ENCODE results near the gene CHFR.
"Not testable (repeated sequence)": the region's sequence is repeated elsewhere in the genome, so short reads cannot be mapped to it uniquely, and the experiment has no call there.

CHFR gene

DNA sequence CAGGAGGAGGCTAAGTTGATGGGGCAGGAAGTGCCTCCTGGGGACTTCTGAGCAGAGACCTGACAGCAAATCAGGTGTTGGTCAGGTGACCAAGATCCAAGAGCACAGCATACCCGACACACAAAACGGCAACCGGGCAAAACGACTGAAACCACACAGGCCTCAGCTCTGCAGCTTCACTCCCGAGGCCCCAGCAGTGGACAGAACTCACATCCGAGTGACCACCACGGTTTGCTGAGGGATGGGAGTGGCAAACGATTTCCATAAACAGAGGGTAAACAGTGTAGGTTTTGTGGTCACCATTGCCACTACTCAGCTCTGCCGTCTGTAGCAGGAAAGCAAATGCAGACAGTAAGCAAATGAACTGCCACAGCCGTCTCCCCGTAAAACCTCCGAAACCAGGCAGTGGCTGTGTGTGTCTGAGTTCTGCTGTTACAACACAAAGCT is 14.4 kb downstream of the CHFR start:
- H3K27ac ChIP-seq (ENCODE audit: low read length): no peak overlapping the region
- peaks cover 21% of the 10 kb centered on the region for H3K36me3 ChIP-seq (ENCODE audit: control insufficient read depth, low read depth, low read length)
- H3K4me1 ChIP-seq (ENCODE audit: control insufficient read depth, low read depth, low read length): no peaks in the 10 kb centered on the region
- H3K27me3 ChIP-seq (ENCODE audit: control insufficient read depth, insufficient read depth, low read length): no peaks in the 10 kb centered on the region
- H3K9ac ChIP-seq (ENCODE audit: low read length): no peak overlapping the region
- H3K9me3 ChIP-seq (ENCODE audit: control insufficient read depth, low read depth, low read length): no peaks in the 10 kb centered on the region
- no peak overlapping the region for H3K4me3 ChIP-seq (ENCODE audit: low read length)

DNA sequence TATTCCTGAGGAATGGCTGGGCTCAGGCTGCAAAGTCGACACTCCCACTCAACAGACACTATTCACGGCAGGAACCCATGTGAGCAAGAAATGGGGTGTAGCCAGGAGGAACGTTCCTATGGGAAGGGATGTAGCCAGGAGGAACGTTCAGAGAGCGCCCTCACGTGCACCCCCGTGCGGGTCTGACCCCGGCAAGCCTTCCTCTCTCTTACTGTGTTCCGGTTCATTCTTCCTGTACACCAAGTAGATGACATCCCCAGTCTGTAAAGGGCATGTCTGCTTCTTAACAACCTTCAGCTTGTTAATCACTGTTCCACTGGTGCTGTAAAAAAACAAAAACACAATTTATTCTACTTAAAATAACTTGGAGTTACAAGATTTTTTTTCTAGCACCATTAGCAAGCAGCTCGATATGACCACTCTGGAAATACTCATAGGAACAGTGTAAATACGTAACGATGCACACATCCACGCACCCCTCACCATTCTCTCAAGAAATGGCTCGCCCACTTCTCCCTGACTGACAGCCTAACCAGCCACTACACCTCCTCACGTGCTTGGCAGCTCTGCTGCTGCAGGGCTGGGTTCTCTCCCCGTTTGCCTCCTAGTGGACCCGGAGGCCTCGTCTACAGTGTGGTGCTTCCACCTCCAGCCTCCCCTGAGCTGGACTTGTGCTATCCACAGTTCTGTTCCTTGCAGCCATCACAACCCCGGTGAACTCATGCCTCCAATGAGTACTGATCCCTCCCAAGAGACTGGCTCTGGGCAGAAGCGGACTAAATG is 15.1 kb downstream of the CHFR start:
- Histone ChIP-seq H3K36me3 (ENCODE audit: control insufficient read depth, low read depth, low read length) (peaks cover 19% of the 10 kb centered on the region), H3K4me3 (ENCODE audit: low read length) (no peak overlapping the region), H3K9ac (ENCODE audit: low read length) (no peak overlapping the region), H3K27me3 (ENCODE audit: control insufficient read depth, insufficient read depth, low read length) (no peaks in the 10 kb centered on the region), H3K27ac (ENCODE audit: low read length) (no peak overlapping the region), H3K9me3 (ENCODE audit: control insufficient read depth, low read depth, low read length) (no peaks in the 10 kb centered on the region), H3K4me1 (ENCODE audit: control insufficient read depth, low read depth, low read length) (no peaks in the 10 kb centered on the region)

DNA sequence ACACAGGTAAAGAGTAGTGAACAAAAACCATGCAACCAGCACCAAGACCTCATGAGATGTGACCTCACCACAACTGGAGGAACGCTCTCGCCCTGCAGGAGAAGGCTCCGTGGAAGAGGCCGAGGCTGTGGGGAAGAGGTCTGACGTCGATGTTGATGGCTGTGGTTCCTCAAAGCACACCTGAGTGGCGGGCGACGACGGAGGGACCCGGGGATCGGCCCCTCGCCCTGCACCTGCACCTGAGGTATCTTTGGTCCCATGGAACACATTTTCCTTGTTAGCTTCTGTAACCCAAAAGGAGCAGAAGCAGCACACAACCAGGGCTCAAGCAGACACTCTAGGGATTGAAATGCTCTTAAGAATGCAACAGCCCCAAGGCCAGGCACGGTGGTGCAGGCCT is 17.9 kb downstream of the CHFR start:
- H3K27me3 ChIP-seq (ENCODE audit: control insufficient read depth, insufficient read depth, low read length): no peaks in the 10 kb centered on the region
- no peak overlapping the region for H3K4me3 ChIP-seq (ENCODE audit: low read length)
- H3K9me3 ChIP-seq (ENCODE audit: control insufficient read depth, low read depth, low read length): no peaks in the 10 kb centered on the region
- H3K27ac ChIP-seq (ENCODE audit: low read length): no peak overlapping the region
- peaks cover 16% of the 10 kb centered on the region for H3K36me3 ChIP-seq (ENCODE audit: control insufficient read depth, low read depth, low read length)
- H3K4me1 ChIP-seq (ENCODE audit: control insufficient read depth, low read depth, low read length): no peaks in the 10 kb centered on the region
- no peak overlapping the region for H3K9ac ChIP-seq (ENCODE audit: low read length)

DNA sequence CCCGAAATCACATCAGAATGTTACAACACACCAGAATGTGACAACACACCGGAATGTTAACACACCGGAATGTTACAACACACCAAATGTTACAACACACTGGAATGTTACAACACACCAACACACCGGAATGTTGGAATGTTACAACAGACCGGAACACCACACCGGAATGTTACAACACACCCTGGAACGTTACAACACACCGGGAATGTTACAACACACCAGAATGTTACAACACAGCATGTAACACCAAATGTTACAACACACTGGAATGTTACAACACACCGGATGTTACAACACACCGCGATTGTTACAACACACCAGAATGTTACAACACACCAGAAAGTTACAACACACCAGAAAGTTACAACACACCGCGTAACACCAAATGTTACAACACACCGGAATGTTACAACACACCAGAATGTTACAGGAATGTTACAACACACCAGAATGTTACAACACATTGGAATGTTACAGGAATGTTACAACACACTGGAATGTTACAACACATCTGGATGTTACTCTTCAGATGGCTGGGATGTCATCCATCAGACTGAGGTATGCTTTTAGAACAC is 21.1 kb downstream of the CHFR start:
- H3K4me1 ChIP-seq (ENCODE audit: control insufficient read depth, low read depth, low read length): no peaks in the 10 kb centered on the region
- H3K9me3 ChIP-seq (ENCODE audit: control insufficient read depth, low read depth, low read length): no peaks in the 10 kb centered on the region
- no peak overlapping the region for H3K4me3 ChIP-seq (ENCODE audit: low read length)
- no peak overlapping the region for H3K9ac ChIP-seq (ENCODE audit: low read length)
- H3K27me3 ChIP-seq (ENCODE audit: control insufficient read depth, insufficient read depth, low read length): no peaks in the 10 kb centered on the region
- peaks cover 17% of the 10 kb centered on the region for H3K36me3 ChIP-seq (ENCODE audit: control insufficient read depth, low read depth, low read length)
- H3K27ac ChIP-seq (ENCODE audit: low read length): no peak overlapping the region

DNA sequence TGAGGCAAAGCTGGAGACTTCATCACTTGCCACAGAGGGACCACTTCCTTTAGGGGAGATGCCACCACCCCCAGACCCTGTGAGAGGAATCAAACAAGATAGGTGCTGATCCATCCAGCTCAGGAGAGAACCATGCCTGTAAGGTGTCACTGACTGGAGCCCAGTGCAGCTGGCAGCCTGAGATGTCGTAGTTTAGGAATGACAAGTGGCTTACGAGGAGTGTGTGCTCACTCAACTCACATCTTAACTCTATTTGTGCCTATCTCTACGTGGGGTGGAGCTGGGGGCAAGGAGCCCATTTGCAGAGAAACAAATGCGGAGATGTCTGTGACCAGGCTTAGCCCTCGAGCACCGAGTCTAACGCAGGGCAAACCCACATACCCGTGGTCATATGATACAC is 25.8 kb downstream of the CHFR start:
- Histone ChIP-seq H3K27me3 (ENCODE audit: control insufficient read depth, insufficient read depth, low read length) (no peaks in the 10 kb centered on the region), H3K4me3 (ENCODE audit: low read length) (no peak overlapping the region), H3K27ac (ENCODE audit: low read length) (no peak overlapping the region), H3K9me3 (ENCODE audit: control insufficient read depth, low read depth, low read length) (no peaks in the 10 kb centered on the region), H3K36me3 (ENCODE audit: control insufficient read depth, low read depth, low read length) (peaks cover 28% of the 10 kb centered on the region), H3K9ac (ENCODE audit: low read length) (no peak overlapping the region), H3K4me1 (ENCODE audit: control insufficient read depth, low read depth, low read length) (no peaks in the 10 kb centered on the region)

DNA sequence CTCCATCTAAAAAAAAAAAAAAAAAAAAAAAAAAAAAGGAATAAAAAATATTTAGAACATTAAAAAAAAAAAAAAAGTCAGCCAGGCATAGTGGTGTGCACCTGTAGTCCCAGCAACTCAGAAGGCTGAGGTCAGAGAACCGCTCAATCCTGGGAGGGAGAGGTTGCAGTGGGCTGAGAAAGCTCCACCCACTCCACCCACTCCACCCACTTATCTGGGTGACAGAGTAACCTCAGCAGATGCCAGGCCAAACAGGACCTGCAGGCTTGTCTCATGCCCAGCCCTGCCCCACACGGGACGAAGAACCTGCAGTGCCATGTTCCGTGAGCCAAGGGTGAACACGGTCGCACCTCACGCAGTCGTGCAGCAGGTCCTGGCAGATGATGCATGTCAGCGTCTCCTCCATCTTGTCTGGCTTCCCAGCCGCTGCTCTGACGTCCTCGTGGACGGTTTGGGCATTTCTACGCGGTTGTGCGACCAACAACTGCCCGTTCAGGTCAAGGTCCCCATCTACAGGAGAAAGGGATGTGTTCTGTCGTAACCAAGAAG is 28.6 kb downstream of the CHFR start:
- Histone ChIP-seq H3K36me3 (ENCODE audit: control insufficient read depth, low read depth, low read length) (peaks cover 37% of the 10 kb centered on the region), H3K4me3 (ENCODE audit: low read length) (no peak overlapping the region), H3K27ac (ENCODE audit: low read length) (no peak overlapping the region), H3K9me3 (ENCODE audit: control insufficient read depth, low read depth, low read length) (no peaks in the 10 kb centered on the region), H3K9ac (ENCODE audit: low read length) (no peak overlapping the region), H3K27me3 (ENCODE audit: control insufficient read depth, insufficient read depth, low read length) (no peaks in the 10 kb centered on the region), H3K4me1 (ENCODE audit: control insufficient read depth, low read depth, low read length) (no peaks in the 10 kb centered on the region)

DNA sequence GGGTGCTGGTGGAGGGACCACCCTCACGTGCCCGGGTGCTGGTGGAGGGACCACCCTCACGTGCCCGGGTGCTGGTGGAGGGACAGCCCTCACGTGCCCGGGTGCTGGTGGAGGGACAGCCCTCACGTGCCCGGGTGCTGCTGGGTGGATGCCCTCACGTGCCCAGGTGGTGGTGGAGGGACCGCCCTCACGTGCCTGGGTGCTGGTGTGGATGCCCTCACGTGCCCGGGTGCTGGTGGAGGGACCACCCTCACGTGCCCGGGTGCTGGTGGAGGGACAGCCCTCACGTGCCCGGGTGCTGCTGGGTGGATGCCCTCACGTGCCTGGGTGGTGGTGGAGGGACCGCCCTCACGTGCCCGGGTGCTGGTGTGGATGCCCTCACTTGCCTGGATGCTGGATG is 30.4 kb downstream of the CHFR start:
- H3K9ac ChIP-seq (ENCODE audit: low read length); H3K4me1 ChIP-seq (ENCODE audit: control insufficient read depth, low read depth, low read length); H3K27ac ChIP-seq (ENCODE audit: low read length); H3K27me3 ChIP-seq (ENCODE audit: control insufficient read depth, insufficient read depth, low read length); H3K9me3 ChIP-seq (ENCODE audit: control insufficient read depth, low read depth, low read length); H3K4me3 ChIP-seq (ENCODE audit: low read length): not testable (repeated sequence)
- H3K36me3 ChIP-seq (ENCODE audit: control insufficient read depth, low read depth, low read length): peaks cover 43% of the 10 kb centered on the region

DNA sequence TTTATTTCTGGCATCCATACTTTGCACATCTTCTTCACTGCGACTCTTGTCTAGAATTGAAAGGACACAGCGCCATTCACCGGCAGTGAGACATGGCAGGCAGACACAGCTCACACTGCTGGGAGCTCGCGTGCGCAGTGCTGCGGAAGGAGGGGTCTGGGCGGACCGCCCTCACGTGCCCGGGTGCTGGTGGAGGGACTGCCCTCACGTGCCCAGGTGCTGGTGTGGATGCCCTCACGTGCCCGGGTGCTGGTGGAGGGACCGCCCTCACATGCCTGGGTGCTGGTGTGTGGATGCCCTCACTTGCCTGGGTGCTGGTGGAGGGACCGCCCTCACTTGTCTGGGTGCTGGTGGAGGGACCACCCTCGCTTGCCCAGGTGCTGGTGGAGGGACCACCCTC is 30.8 kb downstream of the CHFR start:
- H3K4me3 ChIP-seq (ENCODE audit: low read length): no peak overlapping the region
- H3K27me3 ChIP-seq (ENCODE audit: control insufficient read depth, insufficient read depth, low read length): no peaks in the 10 kb centered on the region
- peaks cover 40% of the 10 kb centered on the region for H3K36me3 ChIP-seq (ENCODE audit: control insufficient read depth, low read depth, low read length)
- no peaks in the 10 kb centered on the region for H3K9me3 ChIP-seq (ENCODE audit: control insufficient read depth, low read depth, low read length)
- no peak overlapping the region for H3K27ac ChIP-seq (ENCODE audit: low read length)
- no peak overlapping the region for H3K9ac ChIP-seq (ENCODE audit: low read length)
- no peaks in the 10 kb centered on the region for H3K4me1 ChIP-seq (ENCODE audit: control insufficient read depth, low read depth, low read length)

DNA sequence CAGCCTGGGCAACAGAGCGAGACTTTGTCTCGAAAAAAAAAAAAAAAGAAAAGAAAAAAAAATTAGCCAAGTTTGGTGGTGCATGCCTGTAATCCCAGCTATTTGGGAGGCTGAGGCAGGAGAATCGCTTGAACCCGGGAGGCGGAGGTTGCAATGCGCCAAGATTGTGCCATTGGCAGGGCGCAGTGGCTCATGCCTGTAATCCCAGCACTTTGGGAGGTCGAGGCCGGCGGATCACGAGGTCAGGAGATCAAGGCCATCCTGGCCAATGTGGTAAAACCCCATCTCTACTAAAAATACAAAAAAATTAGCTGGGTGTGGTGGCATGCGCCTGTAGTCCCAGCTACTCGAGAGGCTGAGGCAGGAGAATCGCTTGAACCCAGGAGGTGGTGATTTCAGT is 32.2 kb downstream of the CHFR start:
- H3K27me3 ChIP-seq (ENCODE audit: control insufficient read depth, insufficient read depth, low read length); H3K9me3 ChIP-seq (ENCODE audit: control insufficient read depth, low read depth, low read length); H3K9ac ChIP-seq (ENCODE audit: low read length); H3K27ac ChIP-seq (ENCODE audit: low read length); H3K4me1 ChIP-seq (ENCODE audit: control insufficient read depth, low read depth, low read length); H3K4me3 ChIP-seq (ENCODE audit: low read length): not testable (repeated sequence)
- H3K36me3 ChIP-seq (ENCODE audit: control insufficient read depth, low read depth, low read length): peaks cover 44% of the 10 kb centered on the region

DNA sequence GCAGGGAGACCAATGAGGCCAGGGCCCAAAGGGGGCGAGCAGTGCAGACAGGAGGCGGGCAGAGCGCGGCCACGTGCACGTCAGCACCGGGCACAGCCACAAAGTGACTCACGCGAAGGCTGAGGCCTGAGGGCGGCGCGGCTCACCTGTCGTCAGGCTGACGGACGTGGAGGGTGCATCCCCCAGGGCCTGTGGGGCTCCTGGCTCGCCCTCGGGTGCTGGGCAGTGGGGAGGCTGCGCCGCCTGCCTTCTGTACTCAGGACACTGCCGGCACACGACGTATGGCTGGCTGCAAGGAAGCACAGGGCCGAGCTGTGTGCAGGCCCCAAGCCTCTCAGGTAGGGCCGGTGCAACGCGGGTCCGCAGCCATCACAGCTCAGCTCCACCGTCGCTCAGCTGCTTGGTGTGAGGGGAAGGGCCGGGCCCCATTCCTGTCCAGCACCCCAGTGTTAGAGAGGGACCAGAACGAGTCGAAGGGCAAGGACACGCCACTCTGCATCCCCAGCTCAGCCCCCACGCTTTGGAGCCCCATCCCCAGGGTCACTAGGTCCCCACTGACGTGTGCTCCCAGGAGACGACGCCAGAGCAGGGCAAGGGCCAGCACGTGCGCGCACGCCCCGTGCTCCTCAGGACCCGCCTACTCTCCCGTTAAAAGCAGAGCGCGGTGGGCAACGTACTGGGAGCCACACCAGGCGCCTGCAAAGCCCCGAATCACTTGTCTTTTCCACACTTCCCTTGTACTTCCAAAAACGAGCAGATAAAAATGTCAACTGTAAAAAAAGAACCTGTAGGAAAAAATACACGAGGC is 33.9 kb downstream of the CHFR start:
- H3K36me3 ChIP-seq (ENCODE audit: control insufficient read depth, low read depth, low read length): peaks cover 41% of the 10 kb centered on the region
- H3K4me3 ChIP-seq (ENCODE audit: low read length): no peak overlapping the region
- H3K27ac ChIP-seq (ENCODE audit: low read length): no peak overlapping the region
- H3K9me3 ChIP-seq (ENCODE audit: control insufficient read depth, low read depth, low read length): no peaks in the 10 kb centered on the region
- no peak overlapping the region for H3K9ac ChIP-seq (ENCODE audit: low read length)
- no peaks in the 10 kb centered on the region for H3K4me1 ChIP-seq (ENCODE audit: control insufficient read depth, low read depth, low read length)
- H3K27me3 ChIP-seq (ENCODE audit: control insufficient read depth, insufficient read depth, low read length): no peaks in the 10 kb centered on the region

DNA sequence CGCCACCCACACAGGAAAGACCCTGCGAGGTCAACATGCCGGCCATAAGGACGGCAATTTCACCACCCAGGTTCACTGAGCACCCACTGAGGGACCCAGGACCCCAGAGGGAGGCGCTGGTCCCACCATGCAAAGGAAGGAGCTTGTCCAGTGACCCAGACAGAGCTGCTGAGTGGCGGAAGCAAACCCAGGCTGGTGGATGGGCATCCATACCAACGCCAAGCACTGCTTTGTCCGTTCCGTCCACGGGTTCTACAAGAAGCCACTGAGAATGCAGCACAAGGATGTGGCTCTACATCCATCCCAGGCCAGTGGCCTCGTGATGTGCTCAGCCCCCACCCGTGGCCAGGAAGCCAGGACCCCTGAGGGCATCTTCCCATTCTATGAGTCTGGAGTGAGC is 34.9 kb downstream of the CHFR start:
- no peak overlapping the region for H3K27ac ChIP-seq (ENCODE audit: low read length)
- H3K9ac ChIP-seq (ENCODE audit: low read length): no peak overlapping the region
- H3K4me3 ChIP-seq (ENCODE audit: low read length): no peak overlapping the region
- peaks cover 38% of the 10 kb centered on the region for H3K36me3 ChIP-seq (ENCODE audit: control insufficient read depth, low read depth, low read length)
- no peaks in the 10 kb centered on the region for H3K9me3 ChIP-seq (ENCODE audit: control insufficient read depth, low read depth, low read length)
- peaks cover 9% of the 10 kb centered on the region for H3K4me1 ChIP-seq (ENCODE audit: control insufficient read depth, low read depth, low read length)
- no peaks in the 10 kb centered on the region for H3K27me3 ChIP-seq (ENCODE audit: control insufficient read depth, insufficient read depth, low read length)

All from iPS-18a (cell line).